ENCODE data around the gene LRP1B.

- TF ChIP-seq POLR2A (IDR thresholded peaks at IDR 0.05) (no peak), POLR2AphosphoS5 (IDR thresholded peaks at IDR 0.05) (no peak), CTCF (IDR thresholded peaks at IDR 0.05) (no peak)
Measured at GRCh38 chr2:141526760-141527159, 604.1 kb downstream of the LRP1B start.
